GM23338 (cell line): ENCODE results near the gene CDH7. TPM values are rescaled to one million over a fixed set of nuclear protein-coding genes. Genes with fewer than 3 reads are reported as not detected.

Source experiments
- ATAC-seq: fragments of 200-7000 bp; cut with Tn5 transposase; 3 replicates; pipeline ENCODE4 v1.9.1; 2020
- DNase-seq: peaks from one replicate; pipeline ENCODE4 v3.0.0-alpha.2; 2015; ENCODE audit warnings: low spot score
- H2AFZ ChIP-seq: fragments of 200-600 bp; sonication (generic); 2 replicates; pipeline ENCODE4 v1.8.0; 2016; ENCODE audit warnings: antibody characterized with exemption, mild to moderate bottlenecking, moderate library complexity
- H3F3A ChIP-seq: fragments of 200-600 bp; sonication (generic); replicated peaks from 2 replicates; pipeline ENCODE4 v1.8.0; 2017; ENCODE audit warnings: antibody characterized with exemption, mixed run types, low read depth
- H3K27ac ChIP-seq: fragments of 200-600 bp; sonication (generic); 2 replicates; pipeline ENCODE4 v1.6.1; 2016; ENCODE audit warnings: low read depth
- H3K27me3 ChIP-seq: fragments of 200-600 bp; sonication (generic); 2 replicates; pipeline ENCODE4 v1.8.0; 2016; ENCODE audit warnings: mild to moderate bottlenecking, mixed run types, moderate library complexity; ENCODE audit not compliant: insufficient read depth
- H3K36me3 ChIP-seq: fragments of 200-600 bp; sonication (generic); 2 replicates; pipeline ENCODE4 v1.8.0; 2016; ENCODE audit warnings: mild to moderate bottlenecking; ENCODE audit not compliant: insufficient read depth
- H3K4me1 ChIP-seq: fragments of 200-600 bp; sonication (generic); 2 replicates; pipeline ENCODE4 v1.8.0; 2016; ENCODE audit warnings: mild to moderate bottlenecking, moderate library complexity; ENCODE audit not compliant: insufficient read depth
- H3K4me2 ChIP-seq: fragments of 200-600 bp; sonication (generic); 2 replicates; pipeline ENCODE4 v1.7.1; 2017; ENCODE audit warnings: mixed run types
- H3K4me3 ChIP-seq: fragments of 200-600 bp; sonication (generic); 2 replicates; pipeline ENCODE4 v1.6.1; 2016; ENCODE audit warnings: mixed run types
- H3K79me2 ChIP-seq: fragments of 200-600 bp; sonication (generic); replicated peaks from 2 replicates; pipeline ENCODE4 v1.8.0; 2017; ENCODE audit warnings: mild to moderate bottlenecking; ENCODE audit not compliant: insufficient read depth
- H3K9me2 ChIP-seq: fragments of 200-600 bp; sonication (generic); 2 replicates; pipeline ENCODE4 v1.8.0; 2017; ENCODE audit not compliant: insufficient read depth
- H4K20me1 ChIP-seq: fragments of 200-600 bp; sonication (generic); replicated peaks from 2 replicates; pipeline ENCODE4 v1.8.0; 2017; ENCODE audit warnings: mild to moderate bottlenecking; ENCODE audit not compliant: insufficient read depth
- H3K27ac Mint-ChIP-seq: 2 replicates; pipeline ENCODE4 v1.8.0; 2020; ENCODE audit warnings: inconsistent platforms, mild to moderate bottlenecking, moderate library complexity, mixed read lengths
- H3K27me3 Mint-ChIP-seq: 3 replicates; pipeline ENCODE4 v1.8.0; 2022; ENCODE audit warnings: low read depth, mild to moderate bottlenecking, moderate library complexity, mixed read lengths, inconsistent platforms; ENCODE audit not compliant: insufficient read depth, poor library complexity
- H3K36me3 Mint-ChIP-seq: 3 replicates; pipeline ENCODE4 v1.8.0; 2021; ENCODE audit warnings: low read depth, mild to moderate bottlenecking, inconsistent platforms, moderate library complexity, mixed read lengths
- H3K4me1 Mint-ChIP-seq: 3 replicates; pipeline ENCODE4 v1.8.0; 2020; ENCODE audit warnings: mild to moderate bottlenecking, inconsistent platforms, mixed read lengths
- H3K4me3 Mint-ChIP-seq: 3 replicates; pipeline ENCODE4 v1.8.0; 2021; ENCODE audit warnings: moderate library complexity, mild to moderate bottlenecking, inconsistent platforms, mixed read lengths
- H3K9me3 Mint-ChIP-seq: 3 replicates; pipeline ENCODE4 v1.8.0; 2020; ENCODE audit warnings: moderate library complexity, mild to moderate bottlenecking, inconsistent platforms, mixed read lengths
- CREB1 ChIP-seq: fragments of 250-450 bp; sonication (Bioruptor Pico); IDR thresholded peaks from 2 replicates; pipeline ENCODE4 v1.5.0; 2020; ENCODE audit warnings: low read depth, mild to moderate bottlenecking, moderate library complexity
- CTCF ChIP-seq, 2 experiments: fragments of 200-600 bp in 1 of 2; sonication (generic) in 1 of 2; conservative IDR thresholded peaks; 2 replicates each; pipeline versions ENCODE4 v1.5.1 to v1.6.1; 2016 to 2017; ENCODE audit warnings: antibody characterized with exemption in 2 of 2, low read depth in 2 of 2, mild to moderate bottlenecking in 2 of 2, moderate library complexity in 1 of 2
- ETS1 ChIP-seq: IDR thresholded peaks from 2 replicates; pipeline ENCODE4 v1.6.1; 2016; ENCODE audit warnings: antibody characterized with exemption
- EZH2 ChIP-seq: fragments of 200-600 bp; sonication (generic); IDR thresholded peaks from one replicate; pipeline ENCODE4 v1.8.0; 2017; ENCODE audit warnings: antibody characterized with exemption, mild to moderate bottlenecking, low read depth; ENCODE audit not compliant: unreplicated experiment
- EZH2phosphoT487 ChIP-seq: fragments of 200-600 bp; sonication (generic); IDR thresholded peaks from one replicate; pipeline ENCODE4 v1.8.1; 2018; ENCODE audit warnings: antibody characterized with exemption; ENCODE audit not compliant: unreplicated experiment
- NANOG ChIP-seq: IDR thresholded peaks from 2 replicates; pipeline ENCODE4 v1.6.1; 2016; ENCODE audit warnings: antibody characterized with exemption, borderline replicate concordance
- POLR2AphosphoS5 ChIP-seq: IDR thresholded peaks from 2 replicates; pipeline ENCODE4 v1.6.1; 2016; ENCODE audit warnings: antibody characterized with exemption, low read depth
- REST ChIP-seq: IDR thresholded peaks from one replicate; pipeline ENCODE4 v1.6.1; 2018; ENCODE audit warnings: antibody characterized with exemption; ENCODE audit not compliant: unreplicated experiment
- STAT1 ChIP-seq: IDR thresholded peaks from one replicate; pipeline ENCODE4 v1.6.1; 2016; ENCODE audit warnings: antibody characterized with exemption; ENCODE audit not compliant: unreplicated experiment
- ZNF114 ChIP-seq: fragments of 250-450 bp; sonication (Bioruptor Pico); IDR thresholded peaks from 2 replicates; pipeline ENCODE4 v1.5.0; 2020; ENCODE audit warnings: mild to moderate bottlenecking, moderate library complexity
- ZNF331 ChIP-seq: fragments of 250-450 bp; sonication (Bioruptor Pico); IDR thresholded peaks from 2 replicates; pipeline ENCODE4 v1.5.0; 2020; ENCODE audit warnings: low read depth, mild to moderate bottlenecking, moderate library complexity
- long read RNA-seq: library from polyadenylated mRNA; unstranded; transcript quantifications from one replicate; pipeline ENCODE4 v2.0.0, GENCODE V29; 2020; ENCODE audit not compliant: unreplicated experiment
- polyA plus RNA-seq: library from polyadenylated mRNA; unstranded; fragments of >200 nt; fragmentation: Nextera tagmentation; extraction: Ambion mirVana; gene quantifications from 2 replicates; pipeline ENCODE4 v1.2.1, GENCODE V29; 2016
- total RNA-seq: library from RNA; depleted of rRNA; stranded (reverse); fragments of >200 nt; shearing (Covaris generic); gene quantifications from 2 replicates; pipeline ENCODE4 v1.2.3, GENCODE V29; 2014; rRNA removed

The CDH7 gene
- total RNA-seq = 1.8 and 2.0 TPM in 2 replicates
- 1.3 and 1.8 TPM in 2 replicates for polyA plus RNA-seq
- long read RNA-seq, partial matches to known transcripts = 0 of 1 reads
- long read RNA-seq, other reads (novel, unspliced or antisense) = 0 of 1 reads

- Mint-ChIP-seq H3K4me1 (peaks cover 24% of the 10 kb centered on the region), H3K27me3 (peaks cover 27% of the 10 kb centered on the region), H3K27ac (no peak within 1 kb of the TSS), H3K9me3 (no peaks in the 10 kb centered on the region), H3K4me3 (peak within 1 kb of the TSS; percentile 93), H3K36me3 (no peaks in the 10 kb centered on the region)
- DNase-seq = peak; percentile 58
- H3K4me1 ChIP-seq = peaks cover 15% of the 10 kb centered on the region
- H3K79me2 ChIP-seq = no peaks in the 10 kb centered on the region
- TF ChIP-seq REST (no peak), POLR2AphosphoS5 (peak; percentile 36; the same call in 1 of the 2 replicates), ETS1 (no peak)
- no peaks in the 10 kb centered on the region for H3K9me2 ChIP-seq
- H3K27me3 ChIP-seq = peaks cover 43% of the 10 kb centered on the region
- peak within 1 kb of the TSS; percentile 81 for H3K4me3 ChIP-seq
- H3K36me3 ChIP-seq = no peaks in the 10 kb centered on the region
- ATAC-seq = peak; percentile 74
- no peak within 1 kb of the TSS for H3K27ac ChIP-seq
- peak within 1 kb of the TSS; percentile 92 for H3K4me2 ChIP-seq
- H2AFZ ChIP-seq = peak within 1 kb of the TSS; percentile 97
- H3F3A ChIP-seq = no peaks in the 10 kb centered on the region
- no peaks in the 10 kb centered on the region; the same call in 1 of the 2 replicates for H4K20me1 ChIP-seq
Observed at GRCh38 chr18:65750389-65751154, at the start of gene CDH7. TSS of gene CDH7 (plus strand) at chr18:65751012. CDS start at chr18:65762843, 11,831 bp downstream.

- H2AFZ ChIP-seq = no peak overlapping the region
- no peaks in the 10 kb centered on the region for H3K36me3 Mint-ChIP-seq
- no peak overlapping the region for H3K4me3 ChIP-seq
- no peaks in the 10 kb centered on the region for H3K27me3 ChIP-seq
- no peaks in the 10 kb centered on the region for H3K4me1 ChIP-seq
- H3K27ac Mint-ChIP-seq = no peak overlapping the region
- no peak overlapping the region for H3K4me2 ChIP-seq
- H3K4me1 Mint-ChIP-seq = no peaks in the 10 kb centered on the region
- no peaks in the 10 kb centered on the region for H4K20me1 ChIP-seq
- H3F3A ChIP-seq = no peaks in the 10 kb centered on the region
- H3K27ac ChIP-seq = no peak overlapping the region
- no peak overlapping the region for H3K4me3 Mint-ChIP-seq
- ATAC-seq (no peak), DNase-seq (no peak)
- H3K79me2 ChIP-seq = no peaks in the 10 kb centered on the region
- no peaks in the 10 kb centered on the region for H3K9me3 Mint-ChIP-seq
- no peaks in the 10 kb centered on the region for H3K36me3 ChIP-seq
- peaks cover 2% of the 10 kb centered on the region for H3K27me3 Mint-ChIP-seq
- H3K9me2 ChIP-seq = no peaks in the 10 kb centered on the region
- no peak for TF ChIP-seq EZH2phosphoT487
- no peak for TF ChIP-seq ETS1
- TF ChIP-seq STAT1 = no peak
- TF ChIP-seq NANOG = no peak
- TF ChIP-seq EZH2 = no peak
- TF ChIP-seq CREB1 = no peak
- TF ChIP-seq CTCF (conservative IDR thresholded peaks at IDR 0.05; ENCODE audit: low read depth in 2 of 2) = no peak
- TF ChIP-seq ZNF331 (CRISPR knock-in tag) = no peak
- no peak for TF ChIP-seq REST
- TF ChIP-seq POLR2AphosphoS5 = no peak
- TF ChIP-seq ZNF114 (CRISPR knock-in tag) = no peak
Observed at GRCh38 chr18:65704046-65704445, 46.8 kb upstream of the CDH7 start.
